WTC11 (cell line): ENCODE data around the gene GCHFR. TPM values are rescaled to one million over a fixed set of nuclear protein-coding genes. Genes with fewer than 3 reads are reported as not detected.

Experiments used
- ATAC-seq: fragments of 200-7000 bp; cut with Tn5 transposase; 2 replicates; pipeline ENCODE4 v1.10.0; 2021; ENCODE audit warnings: mild to moderate bottlenecking, moderate library complexity
- CTCF ChIA-PET: fragments of 300-600 bp; sonication (Branson Sonifier 250); formaldehyde crosslinking; loops from one replicate; lab custom pipeline; 2021; ENCODE audit warnings: antibody characterized with exemption; lab: Charles Lee
- POLR2A ChIA-PET: fragments of 350-600 bp; sonication (Branson Sonifier 250); formaldehyde crosslinking; loops from one replicate; lab custom pipeline; 2021; ENCODE audit warnings: antibody characterized with exemption; lab: Charles Lee
- DNase-seq: peaks from one replicate; pipeline ENCODE4 v3.0.0; 2021; ENCODE audit warnings: low spot score
- H3K27ac Mint-ChIP-seq: 2 replicates; pipeline ENCODE4 v1.8.0; 2021; ENCODE audit warnings: mixed read lengths
- H3K27me3 Mint-ChIP-seq: 2 replicates; pipeline ENCODE4 v1.8.0; 2021; ENCODE audit warnings: low read depth, mild to moderate bottlenecking, moderate library complexity, mixed read lengths
- H3K36me3 Mint-ChIP-seq: 2 replicates; pipeline ENCODE4 v1.8.0; 2021; ENCODE audit warnings: mixed read lengths
- H3K4me1 Mint-ChIP-seq: 2 replicates; pipeline ENCODE4 v1.8.0; 2022; ENCODE audit warnings: mixed read lengths
- H3K4me3 Mint-ChIP-seq: 2 replicates; pipeline ENCODE4 v1.8.0; 2021; ENCODE audit warnings: mild to moderate bottlenecking, moderate library complexity, mixed read lengths
- H3K9me3 Mint-ChIP-seq: 2 replicates; pipeline ENCODE4 v1.8.0; 2021; ENCODE audit warnings: mixed read lengths
- CBFB ChIP-seq: sonication (generic); formaldehyde crosslinking; IDR thresholded peaks from 2 replicates; pipeline ENCODE4 v1.8.1; 2022; ENCODE audit warnings: mild to moderate bottlenecking, low read depth, missing genetic modification reagents
- GABPB1 ChIP-seq: sonication (generic); formaldehyde crosslinking; IDR thresholded peaks from 2 replicates; pipeline ENCODE4 v1.8.1; 2023; ENCODE audit warnings: mild to moderate bottlenecking, missing genetic modification reagents
- GRHL2 ChIP-seq: fragments of 250-450 bp; sonication (Bioruptor Pico); IDR thresholded peaks from 2 replicates; pipeline ENCODE4 v1.8.0; 2022; ENCODE audit warnings: mild to moderate bottlenecking, moderate library complexity; ENCODE audit not compliant: insufficient replicate concordance, severe bottlenecking
- JUN ChIP-seq: sonication (generic); formaldehyde crosslinking; IDR thresholded peaks from 2 replicates; pipeline ENCODE4 v1.8.0; 2023; ENCODE audit warnings: mild to moderate bottlenecking, missing genetic modification reagents
- NFE2L1 ChIP-seq: sonication (generic); formaldehyde crosslinking; IDR thresholded peaks from 2 replicates; pipeline ENCODE4 v1.8.1; 2023; ENCODE audit warnings: missing genetic modification reagents
- NR3C1 ChIP-seq: sonication (generic); formaldehyde crosslinking; conservative IDR thresholded peaks from 2 replicates; pipeline ENCODE4 v1.8.1; 2023; ENCODE audit warnings: low read depth, mild to moderate bottlenecking, missing genetic modification reagents
- PRRX2 ChIP-seq: fragments of 250-450 bp; sonication (Bioruptor Pico); IDR thresholded peaks from 2 replicates; pipeline ENCODE4 v1.8.0; 2021; ENCODE audit warnings: mild to moderate bottlenecking
- TEAD4 ChIP-seq: sonication (generic); formaldehyde crosslinking; IDR thresholded peaks from 2 replicates; pipeline ENCODE4 v1.8.0; 2022; ENCODE audit warnings: mild to moderate bottlenecking, missing genetic modification reagents
- total RNA-seq: library from RNA; stranded (reverse); gene quantifications from 3 replicates; pipeline ENCODE4 v1.2.3, GENCODE V29; 2021
- TF ChIP-seq, protein P1 (sequence below): sonication (generic); formaldehyde crosslinking; IDR thresholded peaks from 2 replicates; pipeline ENCODE4 v1.8.1; 2022; ENCODE audit warnings: low read depth, mild to moderate bottlenecking, moderate library complexity, missing genetic modification reagents, borderline replicate concordance
- TF ChIP-seq, protein P2 (sequence below): sonication (generic); formaldehyde crosslinking; IDR thresholded peaks from 2 replicates; pipeline ENCODE4 v1.8.0; 2022; ENCODE audit warnings: mild to moderate bottlenecking, missing genetic modification reagents
- TF ChIP-seq, protein P3 (sequence below): sonication (generic); formaldehyde crosslinking; IDR thresholded peaks from 2 replicates; pipeline ENCODE4 v1.8.1; 2023; ENCODE audit warnings: mild to moderate bottlenecking, missing genetic modification reagents, moderate library complexity
- TF ChIP-seq, protein P4 (sequence below): sonication (generic); formaldehyde crosslinking; IDR thresholded peaks from 2 replicates; pipeline ENCODE4 v1.8.1; 2023; ENCODE audit warnings: mild to moderate bottlenecking, missing genetic modification reagents, moderate library complexity
- TF ChIP-seq, protein P5 (sequence below): sonication (generic); formaldehyde crosslinking; IDR thresholded peaks from 2 replicates; pipeline ENCODE4 v1.8.0; 2022; ENCODE audit warnings: mild to moderate bottlenecking, missing genetic modification reagents
- TF ChIP-seq, protein P6 (sequence below): sonication (generic); formaldehyde crosslinking; IDR thresholded peaks from 2 replicates; pipeline ENCODE4 v1.8.0; 2023; ENCODE audit warnings: mild to moderate bottlenecking, missing genetic modification reagents
- TF ChIP-seq, protein P7 (sequence below): sonication (generic); formaldehyde crosslinking; IDR thresholded peaks from 2 replicates; pipeline ENCODE4 v1.8.1; 2023; ENCODE audit warnings: mild to moderate bottlenecking, missing genetic modification reagents, borderline replicate concordance
- TF ChIP-seq, protein P8 (sequence below): sonication (generic); formaldehyde crosslinking; IDR thresholded peaks from 2 replicates; pipeline ENCODE4 v1.8.0; 2023; ENCODE audit warnings: missing genetic modification reagents, mild to moderate bottlenecking, borderline replicate concordance

GCHFR gene
- total RNA-seq, 1 experiment from 2014 or later, result 42.3 TPM

DNA sequence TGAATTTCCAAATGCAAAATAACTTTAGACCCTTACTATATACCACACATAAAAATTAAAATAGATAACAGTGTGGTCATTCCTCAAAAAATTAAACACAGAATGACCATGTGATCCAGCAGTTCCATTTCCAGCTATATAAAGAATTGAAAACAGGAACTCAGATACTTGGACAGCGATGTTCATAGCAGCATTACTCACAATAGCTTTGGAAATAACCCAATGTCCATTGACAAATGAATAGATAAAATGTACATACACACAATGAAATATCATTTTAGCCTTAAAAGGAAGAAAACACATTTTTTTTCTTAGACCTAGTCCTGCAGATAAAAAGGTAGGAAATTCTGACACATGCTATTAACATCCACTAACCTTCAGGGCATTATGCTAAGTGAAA is 42.2 kb upstream of the GCHFR start (continued):
- no peak for TF ChIP-seq PRRX2
- TF ChIP-seq, protein P1, sequence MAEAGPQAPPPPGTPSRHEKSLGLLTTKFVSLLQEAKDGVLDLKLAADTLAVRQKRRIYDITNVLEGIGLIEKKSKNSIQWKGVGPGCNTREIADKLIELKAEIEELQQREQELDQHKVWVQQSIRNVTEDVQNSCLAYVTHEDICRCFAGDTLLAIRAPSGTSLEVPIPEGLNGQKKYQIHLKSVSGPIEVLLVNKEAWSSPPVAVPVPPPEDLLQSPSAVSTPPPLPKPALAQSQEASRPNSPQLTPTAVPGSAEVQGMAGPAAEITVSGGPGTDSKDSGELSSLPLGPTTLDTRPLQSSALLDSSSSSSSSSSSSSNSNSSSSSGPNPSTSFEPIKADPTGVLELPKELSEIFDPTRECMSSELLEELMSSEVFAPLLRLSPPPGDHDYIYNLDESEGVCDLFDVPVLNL (CRISPR knock-in tag), result no peak
- TF ChIP-seq, protein P2, sequence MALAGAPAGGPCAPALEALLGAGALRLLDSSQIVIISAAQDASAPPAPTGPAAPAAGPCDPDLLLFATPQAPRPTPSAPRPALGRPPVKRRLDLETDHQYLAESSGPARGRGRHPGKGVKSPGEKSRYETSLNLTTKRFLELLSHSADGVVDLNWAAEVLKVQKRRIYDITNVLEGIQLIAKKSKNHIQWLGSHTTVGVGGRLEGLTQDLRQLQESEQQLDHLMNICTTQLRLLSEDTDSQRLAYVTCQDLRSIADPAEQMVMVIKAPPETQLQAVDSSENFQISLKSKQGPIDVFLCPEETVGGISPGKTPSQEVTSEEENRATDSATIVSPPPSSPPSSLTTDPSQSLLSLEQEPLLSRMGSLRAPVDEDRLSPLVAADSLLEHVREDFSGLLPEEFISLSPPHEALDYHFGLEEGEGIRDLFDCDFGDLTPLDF, result no peak
- TF ChIP-seq, protein P3, sequence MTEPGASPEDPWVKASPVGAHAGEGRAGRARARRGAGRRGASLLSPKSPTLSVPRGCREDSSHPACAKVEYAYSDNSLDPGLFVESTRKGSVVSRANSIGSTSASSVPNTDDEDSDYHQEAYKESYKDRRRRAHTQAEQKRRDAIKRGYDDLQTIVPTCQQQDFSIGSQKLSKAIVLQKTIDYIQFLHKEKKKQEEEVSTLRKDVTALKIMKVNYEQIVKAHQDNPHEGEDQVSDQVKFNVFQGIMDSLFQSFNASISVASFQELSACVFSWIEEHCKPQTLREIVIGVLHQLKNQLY, result no peak
- TF ChIP-seq, protein P4, sequence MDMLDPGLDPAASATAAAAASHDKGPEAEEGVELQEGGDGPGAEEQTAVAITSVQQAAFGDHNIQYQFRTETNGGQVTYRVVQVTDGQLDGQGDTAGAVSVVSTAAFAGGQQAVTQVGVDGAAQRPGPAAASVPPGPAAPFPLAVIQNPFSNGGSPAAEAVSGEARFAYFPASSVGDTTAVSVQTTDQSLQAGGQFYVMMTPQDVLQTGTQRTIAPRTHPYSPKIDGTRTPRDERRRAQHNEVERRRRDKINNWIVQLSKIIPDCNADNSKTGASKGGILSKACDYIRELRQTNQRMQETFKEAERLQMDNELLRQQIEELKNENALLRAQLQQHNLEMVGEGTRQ (CRISPR knock-in tag), result no peak
- no peak for TF ChIP-seq JUN
- TF ChIP-seq, protein P5, sequence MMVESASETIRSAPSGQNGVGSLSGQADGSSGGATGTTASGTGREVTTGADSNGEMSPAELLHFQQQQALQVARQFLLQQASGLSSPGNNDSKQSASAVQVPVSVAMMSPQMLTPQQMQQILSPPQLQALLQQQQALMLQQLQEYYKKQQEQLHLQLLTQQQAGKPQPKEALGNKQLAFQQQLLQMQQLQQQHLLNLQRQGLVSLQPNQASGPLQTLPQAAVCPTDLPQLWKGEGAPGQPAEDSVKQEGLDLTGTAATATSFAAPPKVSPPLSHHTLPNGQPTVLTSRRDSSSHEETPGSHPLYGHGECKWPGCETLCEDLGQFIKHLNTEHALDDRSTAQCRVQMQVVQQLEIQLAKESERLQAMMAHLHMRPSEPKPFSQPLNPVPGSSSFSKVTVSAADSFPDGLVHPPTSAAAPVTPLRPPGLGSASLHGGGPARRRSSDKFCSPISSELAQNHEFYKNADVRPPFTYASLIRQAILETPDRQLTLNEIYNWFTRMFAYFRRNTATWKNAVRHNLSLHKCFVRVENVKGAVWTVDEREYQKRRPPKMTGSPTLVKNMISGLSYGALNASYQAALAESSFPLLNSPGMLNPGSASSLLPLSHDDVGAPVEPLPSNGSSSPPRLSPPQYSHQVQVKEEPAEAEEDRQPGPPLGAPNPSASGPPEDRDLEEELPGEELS (CRISPR knock-in tag), result no peak

DNA sequence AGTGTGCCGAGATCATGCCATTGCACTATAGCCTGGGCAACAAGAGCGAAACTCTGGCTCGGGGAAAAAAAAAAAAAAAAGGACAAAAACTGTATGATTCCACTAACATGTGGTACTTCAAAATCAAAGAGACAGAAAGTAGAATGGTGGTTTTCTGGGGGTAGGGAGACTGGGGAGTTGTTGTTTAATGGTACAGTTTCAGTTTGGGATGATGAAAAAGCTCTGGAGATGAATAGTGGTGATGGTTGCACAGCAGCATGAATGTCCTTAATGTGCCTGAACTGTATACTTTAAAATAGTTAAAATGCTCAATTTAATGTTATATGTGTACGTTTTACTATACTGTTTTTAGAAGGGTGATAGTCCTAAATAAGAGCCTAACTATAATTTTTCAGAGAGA is 41.5 kb upstream of the GCHFR start:
- ChIA-PET CTCF (no interaction called here), POLR2A (no interaction called here)
- DNase-seq (no peak), ATAC-seq (no peak)
- no peak for TF ChIP-seq NFE2L1
- no peak for TF ChIP-seq JUN
- no peak overlapping the region for H3K4me3 Mint-ChIP-seq
- no peaks in the 10 kb centered on the region for H3K27me3 Mint-ChIP-seq
- H3K27ac Mint-ChIP-seq, result peak overlapping the region; percentile 25
- H3K4me1 Mint-ChIP-seq, result no peaks in the 10 kb centered on the region
- H3K36me3 Mint-ChIP-seq, result peaks cover 20% of the 10 kb centered on the region
- no peaks in the 10 kb centered on the region for H3K9me3 Mint-ChIP-seq

DNA sequence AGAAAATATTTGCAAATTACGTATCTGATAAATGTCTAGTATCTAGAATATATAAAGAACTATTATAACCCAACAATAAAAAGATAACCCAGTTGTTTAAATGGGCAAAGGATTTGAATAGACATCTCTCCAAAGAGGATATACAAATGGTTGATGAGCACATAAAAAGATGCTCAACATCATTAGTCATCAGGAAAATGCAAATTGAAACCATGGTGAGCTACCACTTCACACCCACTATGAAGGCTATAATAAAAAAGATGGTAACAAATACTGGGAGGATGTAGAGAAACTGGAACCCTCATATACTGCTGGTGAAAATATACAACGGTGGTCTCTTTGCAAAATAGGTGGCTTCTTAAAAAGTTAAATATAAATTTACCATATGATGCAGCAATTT is 40.9 kb upstream of the GCHFR start:
- H3K9me3 Mint-ChIP-seq, result no peaks in the 10 kb centered on the region
- H3K4me3 Mint-ChIP-seq, result no peak overlapping the region
- H3K27ac Mint-ChIP-seq, result no peak overlapping the region
- H3K4me1 Mint-ChIP-seq, result no peaks in the 10 kb centered on the region
- CTCF ChIA-PET, result no interaction called here
- ATAC-seq, result no peak
- H3K36me3 Mint-ChIP-seq, result peaks cover 15% of the 10 kb centered on the region
- POLR2A ChIA-PET, result no interaction called here
- no peak for DNase-seq
- no peaks in the 10 kb centered on the region for H3K27me3 Mint-ChIP-seq
- no peak for TF ChIP-seq TEAD4 (CRISPR knock-in tag)
- TF ChIP-seq NR3C1 (CRISPR knock-in tag), result no peak
- no peak for TF ChIP-seq GABPB1 (CRISPR knock-in tag)
- TF ChIP-seq, protein P6, sequence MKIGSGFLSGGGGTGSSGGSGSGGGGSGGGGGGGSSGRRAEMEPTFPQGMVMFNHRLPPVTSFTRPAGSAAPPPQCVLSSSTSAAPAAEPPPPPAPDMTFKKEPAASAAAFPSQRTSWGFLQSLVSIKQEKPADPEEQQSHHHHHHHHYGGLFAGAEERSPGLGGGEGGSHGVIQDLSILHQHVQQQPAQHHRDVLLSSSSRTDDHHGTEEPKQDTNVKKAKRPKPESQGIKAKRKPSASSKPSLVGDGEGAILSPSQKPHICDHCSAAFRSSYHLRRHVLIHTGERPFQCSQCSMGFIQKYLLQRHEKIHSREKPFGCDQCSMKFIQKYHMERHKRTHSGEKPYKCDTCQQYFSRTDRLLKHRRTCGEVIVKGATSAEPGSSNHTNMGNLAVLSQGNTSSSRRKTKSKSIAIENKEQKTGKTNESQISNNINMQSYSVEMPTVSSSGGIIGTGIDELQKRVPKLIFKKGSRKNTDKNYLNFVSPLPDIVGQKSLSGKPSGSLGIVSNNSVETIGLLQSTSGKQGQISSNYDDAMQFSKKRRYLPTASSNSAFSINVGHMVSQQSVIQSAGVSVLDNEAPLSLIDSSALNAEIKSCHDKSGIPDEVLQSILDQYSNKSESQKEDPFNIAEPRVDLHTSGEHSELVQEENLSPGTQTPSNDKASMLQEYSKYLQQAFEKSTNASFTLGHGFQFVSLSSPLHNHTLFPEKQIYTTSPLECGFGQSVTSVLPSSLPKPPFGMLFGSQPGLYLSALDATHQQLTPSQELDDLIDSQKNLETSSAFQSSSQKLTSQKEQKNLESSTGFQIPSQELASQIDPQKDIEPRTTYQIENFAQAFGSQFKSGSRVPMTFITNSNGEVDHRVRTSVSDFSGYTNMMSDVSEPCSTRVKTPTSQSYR, result no peak
- TF ChIP-seq, protein P7, sequence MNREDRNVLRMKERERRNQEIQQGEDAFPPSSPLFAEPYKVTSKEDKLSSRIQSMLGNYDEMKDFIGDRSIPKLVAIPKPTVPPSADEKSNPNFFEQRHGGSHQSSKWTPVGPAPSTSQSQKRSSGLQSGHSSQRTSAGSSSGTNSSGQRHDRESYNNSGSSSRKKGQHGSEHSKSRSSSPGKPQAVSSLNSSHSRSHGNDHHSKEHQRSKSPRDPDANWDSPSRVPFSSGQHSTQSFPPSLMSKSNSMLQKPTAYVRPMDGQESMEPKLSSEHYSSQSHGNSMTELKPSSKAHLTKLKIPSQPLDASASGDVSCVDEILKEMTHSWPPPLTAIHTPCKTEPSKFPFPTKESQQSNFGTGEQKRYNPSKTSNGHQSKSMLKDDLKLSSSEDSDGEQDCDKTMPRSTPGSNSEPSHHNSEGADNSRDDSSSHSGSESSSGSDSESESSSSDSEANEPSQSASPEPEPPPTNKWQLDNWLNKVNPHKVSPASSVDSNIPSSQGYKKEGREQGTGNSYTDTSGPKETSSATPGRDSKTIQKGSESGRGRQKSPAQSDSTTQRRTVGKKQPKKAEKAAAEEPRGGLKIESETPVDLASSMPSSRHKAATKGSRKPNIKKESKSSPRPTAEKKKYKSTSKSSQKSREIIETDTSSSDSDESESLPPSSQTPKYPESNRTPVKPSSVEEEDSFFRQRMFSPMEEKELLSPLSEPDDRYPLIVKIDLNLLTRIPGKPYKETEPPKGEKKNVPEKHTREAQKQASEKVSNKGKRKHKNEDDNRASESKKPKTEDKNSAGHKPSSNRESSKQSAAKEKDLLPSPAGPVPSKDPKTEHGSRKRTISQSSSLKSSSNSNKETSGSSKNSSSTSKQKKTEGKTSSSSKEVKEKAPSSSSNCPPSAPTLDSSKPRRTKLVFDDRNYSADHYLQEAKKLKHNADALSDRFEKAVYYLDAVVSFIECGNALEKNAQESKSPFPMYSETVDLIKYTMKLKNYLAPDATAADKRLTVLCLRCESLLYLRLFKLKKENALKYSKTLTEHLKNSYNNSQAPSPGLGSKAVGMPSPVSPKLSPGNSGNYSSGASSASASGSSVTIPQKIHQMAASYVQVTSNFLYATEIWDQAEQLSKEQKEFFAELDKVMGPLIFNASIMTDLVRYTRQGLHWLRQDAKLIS (CRISPR knock-in tag), result no peak
- TF ChIP-seq CBFB (CRISPR knock-in tag), result no peak
- TF ChIP-seq, protein P8, sequence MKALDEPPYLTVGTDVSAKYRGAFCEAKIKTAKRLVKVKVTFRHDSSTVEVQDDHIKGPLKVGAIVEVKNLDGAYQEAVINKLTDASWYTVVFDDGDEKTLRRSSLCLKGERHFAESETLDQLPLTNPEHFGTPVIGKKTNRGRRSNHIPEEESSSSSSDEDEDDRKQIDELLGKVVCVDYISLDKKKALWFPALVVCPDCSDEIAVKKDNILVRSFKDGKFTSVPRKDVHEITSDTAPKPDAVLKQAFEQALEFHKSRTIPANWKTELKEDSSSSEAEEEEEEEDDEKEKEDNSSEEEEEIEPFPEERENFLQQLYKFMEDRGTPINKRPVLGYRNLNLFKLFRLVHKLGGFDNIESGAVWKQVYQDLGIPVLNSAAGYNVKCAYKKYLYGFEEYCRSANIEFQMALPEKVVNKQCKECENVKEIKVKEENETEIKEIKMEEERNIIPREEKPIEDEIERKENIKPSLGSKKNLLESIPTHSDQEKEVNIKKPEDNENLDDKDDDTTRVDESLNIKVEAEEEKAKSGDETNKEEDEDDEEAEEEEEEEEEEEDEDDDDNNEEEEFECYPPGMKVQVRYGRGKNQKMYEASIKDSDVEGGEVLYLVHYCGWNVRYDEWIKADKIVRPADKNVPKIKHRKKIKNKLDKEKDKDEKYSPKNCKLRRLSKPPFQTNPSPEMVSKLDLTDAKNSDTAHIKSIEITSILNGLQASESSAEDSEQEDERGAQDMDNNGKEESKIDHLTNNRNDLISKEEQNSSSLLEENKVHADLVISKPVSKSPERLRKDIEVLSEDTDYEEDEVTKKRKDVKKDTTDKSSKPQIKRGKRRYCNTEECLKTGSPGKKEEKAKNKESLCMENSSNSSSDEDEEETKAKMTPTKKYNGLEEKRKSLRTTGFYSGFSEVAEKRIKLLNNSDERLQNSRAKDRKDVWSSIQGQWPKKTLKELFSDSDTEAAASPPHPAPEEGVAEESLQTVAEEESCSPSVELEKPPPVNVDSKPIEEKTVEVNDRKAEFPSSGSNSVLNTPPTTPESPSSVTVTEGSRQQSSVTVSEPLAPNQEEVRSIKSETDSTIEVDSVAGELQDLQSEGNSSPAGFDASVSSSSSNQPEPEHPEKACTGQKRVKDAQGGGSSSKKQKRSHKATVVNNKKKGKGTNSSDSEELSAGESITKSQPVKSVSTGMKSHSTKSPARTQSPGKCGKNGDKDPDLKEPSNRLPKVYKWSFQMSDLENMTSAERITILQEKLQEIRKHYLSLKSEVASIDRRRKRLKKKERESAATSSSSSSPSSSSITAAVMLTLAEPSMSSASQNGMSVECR, result no peak
- TF ChIP-seq GRHL2 (CRISPR knock-in tag), result no peak
